H1 (cell line): Measurements from ENCODE around the gene MAGI2. TPM values are rescaled to one million over a fixed set of nuclear protein-coding genes. Genes with fewer than 3 reads are reported as not detected.

ENCODE experiments used
- CBX5 ChIP-seq: fragments of 300-800, 300-1000 bp; sonication (generic); IDR thresholded peaks from 2 replicates; pipeline ENCODE4 v1.7.1; 2016; ENCODE audit warnings: antibody characterized with exemption, low read length, low read depth
- CHD7 ChIP-seq: fragments of 300-600 bp; sonication (generic); IDR thresholded peaks from 2 replicates; pipeline ENCODE4 v1.7.1; 2012; ENCODE audit warnings: low read length, moderate library complexity, mild to moderate bottlenecking, inconsistent platforms; ENCODE audit not compliant: insufficient replicate concordance
- CTCF ChIP-seq, 3 experiments: IDR thresholded peaks; 1 replicate in 2 of 3; 2 replicates in 1 of 3; pipeline versions ENCODE4 v1.5.1 to v1.6.1; 2011; ENCODE audit warnings: low read length in 3 of 3, mild to moderate bottlenecking in 3 of 3, inconsistent platforms in 2 of 3, low read depth in 1 of 3, moderate library complexity in 1 of 3; ENCODE audit not compliant: insufficient read depth in 1 of 3; ENCODE audit errors: control extremely low read depth in 1 of 3
- SIN3A ChIP-seq, 2 experiments: IDR thresholded peaks in 1 of 2; conservative IDR thresholded peaks in 1 of 2; 2 replicates each; pipeline ENCODE4 v1.6.1; 2011 to 2012; ENCODE audit warnings: low read length in 2 of 2, improper control_type of control experiment in 1 of 2, low read depth in 1 of 2, mild to moderate bottlenecking in 1 of 2
- TCF12 ChIP-seq: IDR thresholded peaks from 2 replicates; pipeline ENCODE4 v1.6.1; 2011; ENCODE audit warnings: low read depth, mild to moderate bottlenecking, low read length
- ZNF274 ChIP-seq: IDR thresholded peaks from 2 replicates; pipeline ENCODE4 v1.7.0; 2012; ENCODE audit warnings: low read length, borderline replicate concordance; ENCODE audit errors: extremely low read depth
- polyA plus RNA-seq, 7 experiments: library from polyadenylated mRNA; depleted of rRNA in 3 of 7; stranded (reverse) in 5 of 7; unstranded in 2 of 7; fragments of >200 nt in 5 of 7; fragments of 200-250 nt in 2 of 7; gene quantifications; 1 replicate in 5 of 7; 2 replicates in 1 of 7; 4 replicates in 1 of 7; pipeline versions ENCODE4 v1.2.1 to v1.2.3, GENCODE V29; 2011 to 2013; ENCODE audit warnings: missing spikeins in 2 of 7, mixed read lengths in 2 of 7
- total RNA-seq: library from RNA; stranded (reverse); fragmentation: NEBNext Ultra II Directional; extraction: Animal tissue kit (Norgen Biotek cat#: 25700); gene quantifications from 2 replicates; pipeline ENCODE4 v1.2.1, GENCODE V29; 2021

The MAGI2 gene
- total and polyA plus RNA-seq, 2 of the 8 experiments (the other 6 are each of a cell fraction or from before 2014, with no cell fraction given): 6.0 to 27.3 TPM

GRCh38 chr7:78083476-78084120 is 1369.9 kb downstream of the MAGI2 start (continued):
- TF ChIP-seq CHD7 (no peak), SIN3A (conservative IDR thresholded peaks at IDR 0.05 in 1 of 2, IDR thresholded peaks at IDR 0.05 in 1 of 2; ENCODE audit: low read depth in 1 of 2, low read length in 2 of 2) (no peak), ZNF274 (no peak), CTCF (IDR thresholded peaks at IDR 0.05; ENCODE audit: control extremely low read depth in 1 of 3, insufficient read depth in 1 of 3, low read depth in 1 of 3, low read length in 3 of 3) (no peak), TCF12 (no peak), CBX5 (no peak)
